ENCODE results near the gene GPC3.

The GPC3 gene

GRCh38 chrX:133607419-133608348 is 377.7 kb downstream of the GPC3 start:
- no peak for TF ChIP-seq CTCF (conservative IDR thresholded peaks at IDR 0.05; ENCODE audit: low read depth, low read length)
- no peak for DNase-seq (ENCODE audit: low read depth)
- no peak overlapping the region for H3K4me3 ChIP-seq (ENCODE audit: low read depth, low read length)

- TF ChIP-seq CTCF (conservative IDR thresholded peaks at IDR 0.05; ENCODE audit: low read depth, low read length) = no peak
- no peak overlapping the region for H3K4me3 ChIP-seq (ENCODE audit: low read depth, low read length)
- DNase-seq (ENCODE audit: low read depth) = no peak
Measured at GRCh38 chrX:133606990-133607389, 378.4 kb downstream of the GPC3 start.

GRCh38 chrX:133604801-133605200 is 380.6 kb downstream of the GPC3 start:
- H3K4me3 ChIP-seq (ENCODE audit: low read depth, low read length) = no peak overlapping the region
- TF ChIP-seq CTCF (conservative IDR thresholded peaks at IDR 0.05; ENCODE audit: low read depth, low read length) = no peak
- no peak for DNase-seq (ENCODE audit: low read depth)

GRCh38 chrX:133602881-133603280 is 382.5 kb downstream of the GPC3 start:
- H3K4me3 ChIP-seq (ENCODE audit: low read depth, low read length) = no peak overlapping the region
- no peak for TF ChIP-seq CTCF (conservative IDR thresholded peaks at IDR 0.05; ENCODE audit: low read depth, low read length)
- DNase-seq (ENCODE audit: low read depth) = no peak

- DNase-seq (ENCODE audit: low read depth) = no peak
- no peak for TF ChIP-seq CTCF (conservative IDR thresholded peaks at IDR 0.05; ENCODE audit: low read depth, low read length)
- no peak overlapping the region for H3K4me3 ChIP-seq (ENCODE audit: low read depth, low read length)
Measured at GRCh38 chrX:133601116-133601515, 384.3 kb downstream of the GPC3 start.

GRCh38 chrX:133600536-133600935 is 384.9 kb downstream of the GPC3 start:
- TF ChIP-seq CTCF (conservative IDR thresholded peaks at IDR 0.05; ENCODE audit: low read depth, low read length) = no peak
- no peak for DNase-seq (ENCODE audit: low read depth)
- no peak overlapping the region for H3K4me3 ChIP-seq (ENCODE audit: low read depth, low read length)

Data from choroid plexus epithelial cell (primary cell).